ENCODE results near the gene PRKAR1A.

Gene PRKAR1A

DNA sequence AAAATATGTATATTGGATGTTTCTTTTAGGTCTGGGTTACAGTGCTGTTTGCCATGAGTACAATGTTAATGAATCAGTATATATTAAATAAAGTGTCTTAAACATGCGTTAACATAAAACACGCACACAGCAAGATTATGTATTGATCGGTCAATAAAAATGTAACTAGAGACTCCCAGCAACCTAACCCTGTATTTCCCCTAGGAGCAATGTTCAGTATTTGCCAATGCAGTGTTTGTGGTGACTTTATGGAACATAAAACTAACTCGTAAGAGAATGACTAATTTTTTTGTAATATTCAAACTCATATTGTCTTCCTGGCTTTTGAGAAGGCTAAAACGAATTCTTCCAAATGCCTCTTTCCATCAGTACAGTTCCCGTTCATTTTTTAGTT lies 22.5 kb downstream of the PRKAR1A start:
- TF ChIP-seq PPARA (CRISPR knock-in tag; IDR thresholded peaks at IDR 0.05; ENCODE audit: borderline replicate concordance) (no peak), ZFP3 (CRISPR knock-in tag; IDR thresholded peaks at IDR 0.05) (no peak), SNAI2 (CRISPR knock-in tag; IDR thresholded peaks at IDR 0.05) (no peak)
- ATAC-seq = no peak

DNA sequence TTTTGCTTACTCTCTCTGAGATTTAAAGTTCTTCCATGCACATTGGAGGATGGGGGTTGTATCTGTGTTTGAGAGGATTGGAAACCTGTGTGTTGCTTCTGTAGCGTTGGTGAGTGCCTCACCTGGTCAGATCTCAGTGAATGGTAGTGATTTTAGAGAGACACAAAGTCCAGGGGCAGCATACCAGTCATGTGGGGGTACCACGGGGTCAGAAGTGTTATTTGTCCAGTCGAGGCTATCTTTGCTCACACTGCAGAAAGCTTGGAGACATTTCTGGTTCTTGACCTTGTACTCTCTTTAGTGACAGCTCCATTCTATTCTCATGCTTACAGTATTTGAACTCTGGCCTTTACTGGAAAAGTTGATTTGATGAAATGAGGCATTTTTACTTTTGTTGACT lies 23.7 kb downstream of the PRKAR1A start:
- no peak for ATAC-seq
- no peak for TF ChIP-seq ZFP3 (CRISPR knock-in tag; IDR thresholded peaks at IDR 0.05)
- TF ChIP-seq, protein P1, sequence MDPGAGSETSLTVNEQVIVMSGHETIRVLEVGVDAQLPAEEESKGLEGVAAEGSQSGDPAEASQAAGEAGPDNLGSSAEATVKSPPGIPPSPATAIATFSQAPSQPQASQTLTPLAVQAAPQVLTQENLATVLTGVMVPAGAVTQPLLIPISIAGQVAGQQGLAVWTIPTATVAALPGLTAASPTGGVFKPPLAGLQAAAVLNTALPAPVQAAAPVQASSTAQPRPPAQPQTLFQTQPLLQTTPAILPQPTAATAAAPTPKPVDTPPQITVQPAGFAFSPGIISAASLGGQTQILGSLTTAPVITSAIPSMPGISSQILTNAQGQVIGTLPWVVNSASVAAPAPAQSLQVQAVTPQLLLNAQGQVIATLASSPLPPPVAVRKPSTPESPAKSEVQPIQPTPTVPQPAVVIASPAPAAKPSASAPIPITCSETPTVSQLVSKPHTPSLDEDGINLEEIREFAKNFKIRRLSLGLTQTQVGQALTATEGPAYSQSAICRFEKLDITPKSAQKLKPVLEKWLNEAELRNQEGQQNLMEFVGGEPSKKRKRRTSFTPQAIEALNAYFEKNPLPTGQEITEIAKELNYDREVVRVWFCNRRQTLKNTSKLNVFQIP (CRISPR knock-in tag; IDR thresholded peaks at IDR 0.05; ENCODE audit: borderline replicate concordance, low read depth) = no peak
- no peak for TF ChIP-seq GLIS3 (CRISPR knock-in tag; IDR thresholded peaks at IDR 0.05)
- no peak for TF ChIP-seq CSDC2 (CRISPR knock-in tag; IDR thresholded peaks at IDR 0.05)
- TF ChIP-seq, protein P2, sequence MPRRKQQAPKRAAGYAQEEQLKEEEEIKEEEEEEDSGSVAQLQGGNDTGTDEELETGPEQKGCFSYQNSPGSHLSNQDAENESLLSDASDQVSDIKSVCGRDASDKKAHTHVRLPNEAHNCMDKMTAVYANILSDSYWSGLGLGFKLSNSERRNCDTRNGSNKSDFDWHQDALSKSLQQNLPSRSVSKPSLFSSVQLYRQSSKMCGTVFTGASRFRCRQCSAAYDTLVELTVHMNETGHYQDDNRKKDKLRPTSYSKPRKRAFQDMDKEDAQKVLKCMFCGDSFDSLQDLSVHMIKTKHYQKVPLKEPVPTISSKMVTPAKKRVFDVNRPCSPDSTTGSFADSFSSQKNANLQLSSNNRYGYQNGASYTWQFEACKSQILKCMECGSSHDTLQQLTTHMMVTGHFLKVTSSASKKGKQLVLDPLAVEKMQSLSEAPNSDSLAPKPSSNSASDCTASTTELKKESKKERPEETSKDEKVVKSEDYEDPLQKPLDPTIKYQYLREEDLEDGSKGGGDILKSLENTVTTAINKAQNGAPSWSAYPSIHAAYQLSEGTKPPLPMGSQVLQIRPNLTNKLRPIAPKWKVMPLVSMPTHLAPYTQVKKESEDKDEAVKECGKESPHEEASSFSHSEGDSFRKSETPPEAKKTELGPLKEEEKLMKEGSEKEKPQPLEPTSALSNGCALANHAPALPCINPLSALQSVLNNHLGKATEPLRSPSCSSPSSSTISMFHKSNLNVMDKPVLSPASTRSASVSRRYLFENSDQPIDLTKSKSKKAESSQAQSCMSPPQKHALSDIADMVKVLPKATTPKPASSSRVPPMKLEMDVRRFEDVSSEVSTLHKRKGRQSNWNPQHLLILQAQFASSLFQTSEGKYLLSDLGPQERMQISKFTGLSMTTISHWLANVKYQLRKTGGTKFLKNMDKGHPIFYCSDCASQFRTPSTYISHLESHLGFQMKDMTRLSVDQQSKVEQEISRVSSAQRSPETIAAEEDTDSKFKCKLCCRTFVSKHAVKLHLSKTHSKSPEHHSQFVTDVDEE (CRISPR knock-in tag; IDR thresholded peaks at IDR 0.05) = no peak
- TF ChIP-seq CREB5 (CRISPR knock-in tag; IDR thresholded peaks at IDR 0.05; ENCODE audit: low read depth) = no peak
- no peak for TF ChIP-seq ISL1 (CRISPR knock-in tag; IDR thresholded peaks at IDR 0.05)
- no peak for TF ChIP-seq OSR1 (CRISPR knock-in tag; IDR thresholded peaks at IDR 0.05)
- TF ChIP-seq PPARA (CRISPR knock-in tag; IDR thresholded peaks at IDR 0.05; ENCODE audit: borderline replicate concordance) = no peak
- no peak for TF ChIP-seq ZNF565 (CRISPR knock-in tag; conservative IDR thresholded peaks at IDR 0.05; ENCODE audit: low read depth)
- TF ChIP-seq ESRRG (CRISPR knock-in tag; IDR thresholded peaks at IDR 0.05) = no peak
- no peak for TF ChIP-seq ARNTL (CRISPR knock-in tag; IDR thresholded peaks at IDR 0.05; ENCODE audit: borderline replicate concordance, low read depth)
- TF ChIP-seq ZFP30 (CRISPR knock-in tag; IDR thresholded peaks at IDR 0.05) = no peak
- TF ChIP-seq TOX (CRISPR knock-in tag; IDR thresholded peaks at IDR 0.05; ENCODE audit: borderline replicate concordance) = no peak
- TF ChIP-seq SNAI2 (CRISPR knock-in tag; IDR thresholded peaks at IDR 0.05) = no peak
- TF ChIP-seq ZNF8 (CRISPR knock-in tag; IDR thresholded peaks at IDR 0.05) = no peak
- TF ChIP-seq TCF4 (CRISPR knock-in tag; IDR thresholded peaks at IDR 0.05; ENCODE audit: borderline replicate concordance) = no peak
- TF ChIP-seq, protein P3, sequence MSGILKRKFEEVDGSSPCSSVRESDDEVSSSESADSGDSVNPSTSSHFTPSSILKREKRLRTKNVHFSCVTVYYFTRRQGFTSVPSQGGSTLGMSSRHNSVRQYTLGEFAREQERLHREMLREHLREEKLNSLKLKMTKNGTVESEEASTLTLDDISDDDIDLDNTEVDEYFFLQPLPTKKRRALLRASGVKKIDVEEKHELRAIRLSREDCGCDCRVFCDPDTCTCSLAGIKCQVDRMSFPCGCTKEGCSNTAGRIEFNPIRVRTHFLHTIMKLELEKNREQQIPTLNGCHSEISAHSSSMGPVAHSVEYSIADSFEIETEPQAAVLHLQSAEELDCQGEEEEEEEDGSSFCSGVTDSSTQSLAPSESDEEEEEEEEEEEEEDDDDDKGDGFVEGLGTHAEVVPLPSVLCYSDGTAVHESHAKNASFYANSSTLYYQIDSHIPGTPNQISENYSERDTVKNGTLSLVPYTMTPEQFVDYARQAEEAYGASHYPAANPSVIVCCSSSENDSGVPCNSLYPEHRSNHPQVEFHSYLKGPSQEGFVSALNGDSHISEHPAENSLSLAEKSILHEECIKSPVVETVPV (CRISPR knock-in tag; IDR thresholded peaks at IDR 0.05) = no peak

DNA sequence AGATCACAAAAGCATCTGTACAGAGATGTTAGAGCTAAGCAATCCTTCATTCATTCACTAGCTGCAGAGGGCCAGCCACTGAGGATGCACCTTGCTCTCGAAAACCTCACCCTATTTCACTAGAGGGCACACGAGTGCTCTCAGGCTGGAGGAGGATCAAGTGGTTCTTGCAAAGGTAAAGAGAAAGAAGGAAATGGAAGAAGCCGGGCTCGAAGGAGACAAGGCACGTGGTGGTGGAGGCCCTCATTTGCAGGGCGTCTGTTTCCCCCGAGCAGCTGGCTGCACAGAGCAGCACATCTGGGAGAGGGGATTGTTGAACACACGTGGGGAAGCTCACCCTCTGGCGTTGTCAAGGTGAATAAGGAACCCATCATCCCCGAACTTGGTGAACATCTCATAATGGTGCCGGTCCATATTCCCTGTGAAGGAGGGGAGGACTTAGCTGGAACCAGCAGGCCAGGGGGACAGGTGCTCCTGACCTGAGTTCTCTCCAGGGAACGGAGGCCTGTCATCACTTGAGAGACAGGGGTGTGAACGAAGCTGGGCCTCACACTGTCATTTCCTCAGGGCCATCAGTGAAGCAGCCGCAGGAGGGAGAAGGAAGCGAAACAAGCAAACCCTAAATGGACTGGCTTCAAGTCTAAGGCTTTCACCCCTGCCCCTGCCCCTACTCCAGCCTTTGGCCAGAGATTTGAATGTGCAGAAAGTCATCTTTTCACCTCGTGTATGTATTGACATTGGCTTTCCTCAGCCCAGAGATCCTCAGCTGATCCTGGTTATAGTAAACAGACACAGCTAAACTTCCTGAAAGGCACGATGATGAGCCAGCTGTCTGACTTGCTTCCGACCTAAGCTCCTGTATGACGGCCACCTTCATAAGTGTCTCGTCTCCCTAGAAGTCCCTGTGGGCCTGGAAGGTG lies 27.6 kb downstream of the PRKAR1A start:
- ATAC-seq = peak; percentile 9; the same call in 1 of the 3 replicates
- TF ChIP-seq GLIS3 (CRISPR knock-in tag; IDR thresholded peaks at IDR 0.05) (no peak), ESRRG (CRISPR knock-in tag; IDR thresholded peaks at IDR 0.05) (no peak), OSR1 (CRISPR knock-in tag; IDR thresholded peaks at IDR 0.05) (no peak), CREB5 (CRISPR knock-in tag; IDR thresholded peaks at IDR 0.05; ENCODE audit: low read depth) (no peak), ZC3H10 (CRISPR knock-in tag; IDR thresholded peaks at IDR 0.05) (no peak), ISL1 (CRISPR knock-in tag; IDR thresholded peaks at IDR 0.05) (no peak), CSDC2 (CRISPR knock-in tag; IDR thresholded peaks at IDR 0.05) (no peak), ZNF70 (CRISPR knock-in tag; IDR thresholded peaks at IDR 0.05) (no peak)
- TF ChIP-seq, protein P4, sequence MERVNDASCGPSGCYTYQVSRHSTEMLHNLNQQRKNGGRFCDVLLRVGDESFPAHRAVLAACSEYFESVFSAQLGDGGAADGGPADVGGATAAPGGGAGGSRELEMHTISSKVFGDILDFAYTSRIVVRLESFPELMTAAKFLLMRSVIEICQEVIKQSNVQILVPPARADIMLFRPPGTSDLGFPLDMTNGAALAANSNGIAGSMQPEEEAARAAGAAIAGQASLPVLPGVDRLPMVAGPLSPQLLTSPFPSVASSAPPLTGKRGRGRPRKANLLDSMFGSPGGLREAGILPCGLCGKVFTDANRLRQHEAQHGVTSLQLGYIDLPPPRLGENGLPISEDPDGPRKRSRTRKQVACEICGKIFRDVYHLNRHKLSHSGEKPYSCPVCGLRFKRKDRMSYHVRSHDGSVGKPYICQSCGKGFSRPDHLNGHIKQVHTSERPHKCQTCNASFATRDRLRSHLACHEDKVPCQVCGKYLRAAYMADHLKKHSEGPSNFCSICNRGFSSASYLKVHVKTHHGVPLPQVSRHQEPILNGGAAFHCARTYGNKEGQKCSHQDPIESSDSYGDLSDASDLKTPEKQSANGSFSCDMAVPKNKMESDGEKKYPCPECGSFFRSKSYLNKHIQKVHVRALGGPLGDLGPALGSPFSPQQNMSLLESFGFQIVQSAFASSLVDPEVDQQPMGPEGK (CRISPR knock-in tag; IDR thresholded peaks at IDR 0.05; ENCODE audit: borderline replicate concordance) = no peak
- TF ChIP-seq, protein P3 (CRISPR knock-in tag; IDR thresholded peaks at IDR 0.05) = no peak
- TF ChIP-seq, protein P2 (CRISPR knock-in tag; IDR thresholded peaks at IDR 0.05) = no peak

All from SK-N-SH treated with all-trans-retinoic acid at 6 μM for 48 hours (cell line).